HL-60 (cell line): ENCODE results near the gene SASH3.

Experiments used
- CTCF ChIP-seq: IDR thresholded peaks from one replicate; pipeline ENCODE4 v1.5.1; 2011; ENCODE audit warnings: low read length, control low read depth, inconsistent platforms; ENCODE audit not compliant: insufficient read depth
- GABPA ChIP-seq: IDR thresholded peaks from 2 replicates; pipeline ENCODE4 v1.6.1; 2012; ENCODE audit warnings: low read depth
- POLR2AphosphoS5 ChIP-seq: IDR thresholded peaks from 2 replicates; pipeline ENCODE4 v1.6.1; 2012; ENCODE audit warnings: low read depth
- REST ChIP-seq: IDR thresholded peaks from 2 replicates; pipeline ENCODE4 v1.6.1; 2012; ENCODE audit warnings: low read depth; ENCODE audit not compliant: insufficient replicate concordance
- SPI1 ChIP-seq: IDR thresholded peaks from 2 replicates; pipeline ENCODE4 v1.6.1; 2012; ENCODE audit warnings: low read depth, mild to moderate bottlenecking, borderline replicate concordance

DNA sequence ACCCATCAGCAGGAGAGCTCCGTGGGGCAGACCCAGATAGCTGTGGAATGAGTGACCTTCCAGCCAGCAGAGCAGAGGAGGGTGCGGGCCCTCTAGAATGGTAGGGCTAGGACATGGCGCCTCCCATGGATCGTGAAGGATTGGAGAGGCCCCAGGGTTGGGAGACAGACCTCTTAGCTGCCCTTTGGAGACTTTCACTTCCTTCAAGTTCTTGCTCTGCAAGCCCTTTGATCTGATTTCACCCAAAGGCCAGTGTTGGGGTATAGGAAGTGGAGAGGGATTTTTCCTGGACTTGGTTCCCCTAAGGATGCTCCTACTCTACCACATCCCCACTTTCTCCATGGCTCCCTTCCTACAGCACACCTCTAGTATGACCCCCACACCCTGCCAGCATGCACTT lies 3.0 kb downstream of the SASH3 start:
- TF ChIP-seq CTCF, result no peak
- TF ChIP-seq POLR2AphosphoS5, result no peak
- no peak for TF ChIP-seq SPI1
- TF ChIP-seq GABPA, result no peak
- TF ChIP-seq REST, result no peak
